MCF 10A (cell line): Measurements from ENCODE around the gene DPP3. TPM values are rescaled to one million over a fixed set of nuclear protein-coding genes. Genes with fewer than 3 reads are reported as not detected.
"Not testable (repeated sequence)": the region's sequence is repeated elsewhere in the genome, so short reads cannot be mapped to it uniquely, and the experiment has no call there.

ENCODE experiments used
- BruUV-seq: library from RNA; stranded (reverse); fragments of 400-500 nt; replicated peaks from 2 replicates; lab custom pipeline; 2021; lab: Mats Ljungman, UMichigan
- CTCF ChIA-PET: fragments of 300-600 bp; sonication (Branson Sonifier 250); formaldehyde crosslinking; extraction: SDS; loops from one replicate; lab custom pipeline; 2021; ENCODE audit warnings: antibody characterized with exemption, inconsistent platforms; lab: Yijun Ruan, JAX
- POLR2A ChIA-PET: fragments of 300-600, 350-650 bp; sonication (Branson Sonifier 250); formaldehyde crosslinking; extraction: SDS; loops from one replicate; lab custom pipeline; 2020; ENCODE audit warnings: antibody characterized with exemption, inconsistent platforms; lab: Yijun Ruan, JAX
- DNase-seq: peaks from one replicate; pipeline ENCODE4 v3.0.0-alpha.2; 2018; ENCODE audit not compliant: unreplicated experiment
- H3K27ac Mint-ChIP-seq: one replicate; pipeline ENCODE4 v1.8.0; 2022; ENCODE audit warnings: mild to moderate bottlenecking, low read depth, mixed read lengths; ENCODE audit not compliant: unreplicated experiment
- H3K27me3 Mint-ChIP-seq: one replicate; pipeline ENCODE4 v1.8.0; 2022; ENCODE audit warnings: mixed read lengths; ENCODE audit not compliant: insufficient read depth, unreplicated experiment
- H3K36me3 Mint-ChIP-seq: one replicate; pipeline ENCODE4 v1.8.0; 2022; ENCODE audit warnings: mild to moderate bottlenecking, moderate library complexity, mixed read lengths; ENCODE audit not compliant: insufficient read depth, unreplicated experiment
- H3K4me1 Mint-ChIP-seq: one replicate; pipeline ENCODE4 v1.8.0; 2022; ENCODE audit warnings: mixed read lengths; ENCODE audit not compliant: insufficient read depth, unreplicated experiment
- H3K4me3 Mint-ChIP-seq: one replicate; pipeline ENCODE4 v1.8.0; 2022; ENCODE audit warnings: mild to moderate bottlenecking, moderate library complexity, mixed read lengths; ENCODE audit not compliant: unreplicated experiment
- H3K9me3 Mint-ChIP-seq: one replicate; pipeline ENCODE4 v1.8.0; 2022; ENCODE audit warnings: mixed read lengths; ENCODE audit not compliant: unreplicated experiment
- intact Hi-C: fragments of 100-400 bp; cut with micrococcal nuclease; formaldehyde crosslinking; loops from 2 replicates; pipeline ENCODE4 v1.14.1; 2022
- total RNA-seq: library from RNA; stranded (reverse); gene quantifications from 2 replicates; pipeline ENCODE4 v1.2.3, GENCODE V29; 2022
- TF ChIP-seq, protein P1 (sequence below): fragments of 200-600 bp; IDR thresholded peaks from one replicate; pipeline ENCODE4 v1.8.0; 2022; ENCODE audit warnings: antibody characterized with exemption, mild to moderate bottlenecking; ENCODE audit not compliant: unreplicated experiment

DPP3 gene
- total RNA-seq, 1 experiment from 2014 or later: 40.9 TPM

DNA sequence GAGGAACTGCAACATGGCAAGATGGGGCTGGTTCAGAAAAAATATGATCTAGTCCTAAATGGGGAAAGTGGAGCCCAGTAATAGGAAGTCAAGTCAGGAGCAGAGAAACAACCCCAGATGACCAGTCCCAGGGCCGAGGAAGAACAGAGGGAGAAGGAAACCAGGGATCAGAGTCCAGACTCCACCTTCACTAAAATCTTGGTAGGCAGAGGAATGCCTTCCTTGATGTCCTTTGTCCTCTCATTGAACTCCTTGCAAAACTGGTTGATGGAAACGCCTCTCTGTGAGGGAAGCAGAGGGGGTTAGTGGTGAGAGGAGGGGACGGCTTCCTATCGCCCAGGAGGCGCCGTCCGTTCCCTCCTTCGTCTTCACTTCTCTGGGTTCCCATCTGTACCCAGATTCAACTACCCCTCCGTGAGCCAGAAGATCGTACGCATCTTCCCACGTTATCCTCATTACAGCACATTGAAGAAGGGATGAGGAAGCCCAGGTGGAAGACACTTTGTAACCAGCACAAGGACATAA, 42.2 kb upstream of the DPP3 start:
- ChIA-PET CTCF (interaction anchor here (0.6 to 1.7 kb wide), 9 partner anchors 10 to 568 kb away, joined by 3 to 12 read pairs (median 5); partner anchors contain the start of gene RBM4B), POLR2A (interaction anchor here (0.8 to 2.1 kb wide), 14 partner anchors 14 to 240 kb away, joined by 3 to 25 read pairs (median 5); partner anchors contain the start of genes DPP3, PELI3, RBM14 and RBM4)
- TF ChIP-seq, protein P1, sequence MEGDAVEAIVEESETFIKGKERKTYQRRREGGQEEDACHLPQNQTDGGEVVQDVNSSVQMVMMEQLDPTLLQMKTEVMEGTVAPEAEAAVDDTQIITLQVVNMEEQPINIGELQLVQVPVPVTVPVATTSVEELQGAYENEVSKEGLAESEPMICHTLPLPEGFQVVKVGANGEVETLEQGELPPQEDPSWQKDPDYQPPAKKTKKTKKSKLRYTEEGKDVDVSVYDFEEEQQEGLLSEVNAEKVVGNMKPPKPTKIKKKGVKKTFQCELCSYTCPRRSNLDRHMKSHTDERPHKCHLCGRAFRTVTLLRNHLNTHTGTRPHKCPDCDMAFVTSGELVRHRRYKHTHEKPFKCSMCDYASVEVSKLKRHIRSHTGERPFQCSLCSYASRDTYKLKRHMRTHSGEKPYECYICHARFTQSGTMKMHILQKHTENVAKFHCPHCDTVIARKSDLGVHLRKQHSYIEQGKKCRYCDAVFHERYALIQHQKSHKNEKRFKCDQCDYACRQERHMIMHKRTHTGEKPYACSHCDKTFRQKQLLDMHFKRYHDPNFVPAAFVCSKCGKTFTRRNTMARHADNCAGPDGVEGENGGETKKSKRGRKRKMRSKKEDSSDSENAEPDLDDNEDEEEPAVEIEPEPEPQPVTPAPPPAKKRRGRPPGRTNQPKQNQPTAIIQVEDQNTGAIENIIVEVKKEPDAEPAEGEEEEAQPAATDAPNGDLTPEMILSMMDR: no peak
- H3K9me3 Mint-ChIP-seq: no peaks in the 10 kb centered on the region
- no peaks in the 10 kb centered on the region for H3K27me3 Mint-ChIP-seq
- intact Hi-C loops: loop anchor here (2.0 kb wide), 1 partner anchor 125 kb away; no protein-coding TSS in a partner anchor
- peak overlapping the region; percentile 97 for H3K27ac Mint-ChIP-seq
- H3K36me3 Mint-ChIP-seq: peaks cover 34% of the 10 kb centered on the region
- BruUV-seq: no TSS peak
- peak overlapping the region; percentile 84 for H3K4me3 Mint-ChIP-seq
- H3K4me1 Mint-ChIP-seq: peaks cover 10% of the 10 kb centered on the region
- DNase-seq: no peak

- H3K36me3 Mint-ChIP-seq: peaks cover 27% of the 10 kb centered on the region
- ChIA-PET CTCF (interaction anchor here (0.5 to 1.9 kb wide), 23 partner anchors 9 to 1917 kb away, joined by 3 to 12 read pairs (median 5); partner anchors contain the start of genes NPAS4, PELI3 and RBM4B), POLR2A (interaction anchor here (0.5 to 2.1 kb wide), 20 partner anchors 15 to 850 kb away, joined by 3 to 25 read pairs (median 4); partner anchors contain the start of genes BBS1, DPP3, PELI3 and RBM14)
- no peaks in the 10 kb centered on the region for H3K9me3 Mint-ChIP-seq
- no TSS peak for BruUV-seq
- no peaks in the 10 kb centered on the region for H3K27me3 Mint-ChIP-seq
- peak; percentile 95 for DNase-seq
- intact Hi-C loops: loop anchor here (1.0 to 2.0 kb wide), 2 partner anchors 42 to 126 kb away; partner anchors contain the start of gene DPP3
- TF ChIP-seq, protein P1: peak; percentile 62
- H3K27ac Mint-ChIP-seq: peak within 1 kb of the TSS; percentile 97
- H3K4me3 Mint-ChIP-seq: peak within 1 kb of the TSS; percentile 84
- peaks cover 18% of the 10 kb centered on the region for H3K4me1 Mint-ChIP-seq
Observed at GRCh38 chr11:66438504-66439466, 41.4 kb upstream of the DPP3 start, which contains the start of gene MRPL11. MRPL11 (minus strand) TSS chr11:66438848; CDS start chr11:66438754, 94 bp downstream.

DNA sequence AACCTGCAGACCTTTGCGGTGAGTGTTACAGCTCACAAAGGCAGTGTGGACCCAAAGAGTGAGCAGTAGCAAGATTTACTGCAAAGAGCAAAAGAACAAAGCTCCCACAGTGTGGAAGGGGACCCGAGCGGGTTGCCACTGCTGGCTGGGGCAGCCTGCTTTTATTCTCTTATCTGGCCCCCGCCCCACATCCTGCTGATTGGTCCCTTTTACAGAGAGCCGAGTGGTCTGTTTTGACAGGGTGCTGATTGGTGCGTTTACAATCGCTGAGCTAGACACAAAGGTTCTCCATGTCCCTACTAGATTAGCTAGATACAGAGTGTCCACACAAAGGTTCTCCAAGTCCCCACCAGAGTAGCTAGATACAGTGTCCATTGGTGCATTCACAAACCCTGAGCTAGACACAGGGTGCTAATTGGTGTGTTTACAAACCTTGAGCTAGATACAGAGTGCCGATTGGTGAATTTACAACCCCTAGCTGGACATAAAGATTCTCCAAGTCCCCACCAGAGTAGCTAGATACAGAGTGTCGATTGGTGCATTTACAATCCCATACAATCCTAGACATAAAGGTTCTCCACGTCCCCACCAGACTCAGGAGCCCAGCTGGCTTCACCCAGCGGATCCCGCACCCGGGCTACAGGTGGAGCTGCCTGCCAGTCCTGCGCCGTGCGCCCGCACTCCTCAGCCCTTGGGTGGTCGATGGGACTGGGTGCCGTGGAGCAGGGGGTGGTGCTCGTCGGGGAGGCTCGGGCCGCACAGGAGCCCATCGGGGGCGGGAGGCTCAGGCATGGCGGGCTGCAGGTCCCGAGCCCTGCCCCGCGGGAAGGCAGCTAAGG, 39.9 kb upstream of the DPP3 start:
- BruUV-seq, H3K9me3 Mint-ChIP-seq, H3K4me3 Mint-ChIP-seq, intact Hi-C loops, DNase-seq, H3K27me3 Mint-ChIP-seq, H3K27ac Mint-ChIP-seq: not testable (repeated sequence)
- Mint-ChIP-seq H3K4me1 (peaks cover 22% of the 10 kb centered on the region), H3K36me3 (peaks cover 18% of the 10 kb centered on the region)
- POLR2A ChIA-PET: interaction anchor here (1.0 to 1.4 kb wide), 2 partner anchors 40 to 238 kb away, joined by 3 read pairs; partner anchors contain the start of gene DPP3
- CTCF ChIA-PET: interaction anchor here (0.6 to 2.1 kb wide), 9 partner anchors 11 to 52 kb away, joined by 3 to 11 read pairs (median 5); partner anchors contain the start of gene NPAS4

DNA sequence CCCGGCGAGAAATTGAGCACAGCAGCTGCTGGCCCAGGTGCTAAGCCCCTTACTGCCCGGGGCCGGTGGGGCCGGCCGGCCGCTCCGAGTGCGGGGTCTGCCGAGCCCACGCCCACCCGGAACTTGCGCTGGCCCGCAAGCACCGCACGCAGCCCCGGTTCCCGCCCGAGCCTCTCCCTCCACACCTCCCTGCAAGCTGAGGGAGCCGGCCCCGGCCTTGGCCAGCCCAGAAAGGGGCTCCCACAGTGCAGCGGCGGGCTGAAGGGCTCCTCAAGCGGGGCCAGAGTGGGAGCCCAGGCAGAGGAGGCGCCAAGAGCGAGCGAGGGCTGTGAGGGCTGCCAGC, 39.3 kb upstream of the DPP3 start:
- H3K27ac Mint-ChIP-seq, H3K9me3 Mint-ChIP-seq, H3K4me3 Mint-ChIP-seq, DNase-seq, H3K27me3 Mint-ChIP-seq, intact Hi-C loops, BruUV-seq: not testable (repeated sequence)
- peaks cover 12% of the 10 kb centered on the region for H3K36me3 Mint-ChIP-seq
- ChIA-PET POLR2A (interaction anchor here (1.4 kb wide), 1 partner anchor 238 kb away, joined by 3 read pairs; no protein-coding TSS in a partner anchor), CTCF (interaction anchor here (0.6 to 2.1 kb wide), 4 partner anchors 32 to 52 kb away, joined by 3 to 6 read pairs (median 4); no protein-coding TSS in a partner anchor)
- peaks cover 22% of the 10 kb centered on the region for H3K4me1 Mint-ChIP-seq
